NCI-H460 (cell line): ENCODE results near the gene BBIP1. TPM values are rescaled to one million over a fixed set of nuclear protein-coding genes. Genes with fewer than 3 reads are reported as not detected.
"Not testable (repeated sequence)": the region's sequence is repeated elsewhere in the genome, so short reads cannot be mapped to it uniquely, and the experiment has no call there.

Experiments used
- DNase-seq: peaks from one replicate; pipeline ENCODE4 v3.0.0-alpha.2; 2016; ENCODE audit warnings: low read depth; ENCODE audit errors: extremely low read depth
- total RNA-seq: library from RNA; depleted of rRNA; stranded (reverse); fragments of >200 nt; shearing (Covaris generic); gene quantifications from 2 replicates; pipeline ENCODE4 v1.2.3, GENCODE V29; 2014

The BBIP1 gene
- total RNA-seq, 1 experiment from 2014 or later = 95.8 TPM

- DNase-seq = no peak
Measured at GRCh38 chr10:110923856-110924493, 5.0 kb upstream of the BBIP1 start.

GRCh38 chr10:110919971-110920881 is 1.2 kb upstream of the BBIP1 start:
- peak; percentile 34 for DNase-seq

DNA sequence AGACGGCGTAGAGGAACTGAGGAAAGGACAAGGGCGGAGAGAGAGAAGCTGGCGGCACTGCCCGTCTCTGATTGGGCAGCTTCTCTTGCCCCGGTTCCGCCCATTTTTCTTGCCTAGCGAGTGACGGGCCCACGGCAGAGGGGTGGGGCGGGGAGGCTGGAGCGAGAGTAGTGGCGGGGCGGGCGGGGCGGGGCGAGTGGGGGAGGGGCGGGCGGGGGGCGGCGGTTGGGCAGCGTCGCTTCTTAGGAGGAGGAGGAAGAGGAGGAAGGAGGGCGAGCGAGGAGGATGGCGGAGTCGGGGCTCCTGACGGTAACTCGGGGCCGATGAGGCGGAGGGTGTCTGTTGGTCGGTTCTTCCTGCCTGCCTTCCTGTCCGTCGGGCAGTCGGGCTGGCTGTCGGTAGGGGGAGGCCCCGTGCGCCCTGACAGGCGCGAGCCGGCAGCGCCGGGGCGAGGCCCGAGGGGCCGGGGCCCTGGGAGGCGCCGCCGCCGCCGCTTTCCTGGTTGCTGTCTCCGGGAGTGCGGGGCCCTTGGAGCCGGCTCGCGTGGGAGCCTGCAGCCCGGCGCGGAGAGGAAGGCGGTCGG is 460 bp upstream of the BBIP1 start, which contains the start of gene SHOC2:
Gene SHOC2, plus strand, starts transcription at position 256 of the 583 bp plus-strand sequence. CDS start 44,755 bp downstream, outside the sequence.
- DNase-seq = no peak

DNA sequence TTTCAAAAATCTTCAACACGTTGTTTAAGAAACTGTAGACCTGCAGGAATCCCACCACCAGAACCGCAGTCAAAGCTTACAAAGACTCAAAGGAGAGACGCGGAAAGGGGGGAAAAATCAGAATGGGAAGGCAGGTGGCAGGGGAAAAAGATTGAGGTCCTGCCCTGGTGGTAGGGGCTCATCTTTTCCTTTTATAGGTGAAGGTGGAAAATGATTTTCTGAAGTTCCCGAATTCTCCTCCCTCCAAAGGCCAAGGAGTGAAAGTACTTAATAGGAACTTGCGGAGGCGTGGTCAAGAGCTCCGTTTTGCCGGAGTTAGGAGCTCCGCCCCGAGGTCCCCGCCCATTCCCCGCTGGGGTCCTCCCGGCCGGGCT is 724 bp downstream of the BBIP1 start:
- DNase-seq = peak; percentile 95

GRCh38 chr10:110916554-110917346 is 2.2 kb downstream of the BBIP1 start:
- peak; percentile 82 for DNase-seq

DNA sequence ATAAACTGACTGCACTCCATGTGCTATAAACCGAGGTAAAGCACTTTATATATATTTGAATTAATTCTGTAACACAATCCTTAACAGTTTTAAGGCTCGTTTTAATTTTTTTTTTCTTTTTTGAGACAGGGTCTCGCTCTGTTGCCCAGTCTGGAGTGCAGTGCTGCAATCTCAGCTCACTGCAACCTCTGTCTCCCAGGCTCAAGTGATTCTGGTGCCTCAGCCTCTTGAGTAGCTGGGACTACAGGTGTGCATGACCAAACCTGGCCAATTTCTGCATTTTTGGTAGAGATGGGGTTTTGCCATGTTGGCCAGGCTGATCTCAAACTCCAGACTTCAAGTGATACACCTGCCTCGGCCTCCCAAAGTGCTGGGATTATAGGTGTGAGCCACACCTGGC is 3.4 kb downstream of the BBIP1 start:
- DNase-seq = not testable (repeated sequence)

DNA sequence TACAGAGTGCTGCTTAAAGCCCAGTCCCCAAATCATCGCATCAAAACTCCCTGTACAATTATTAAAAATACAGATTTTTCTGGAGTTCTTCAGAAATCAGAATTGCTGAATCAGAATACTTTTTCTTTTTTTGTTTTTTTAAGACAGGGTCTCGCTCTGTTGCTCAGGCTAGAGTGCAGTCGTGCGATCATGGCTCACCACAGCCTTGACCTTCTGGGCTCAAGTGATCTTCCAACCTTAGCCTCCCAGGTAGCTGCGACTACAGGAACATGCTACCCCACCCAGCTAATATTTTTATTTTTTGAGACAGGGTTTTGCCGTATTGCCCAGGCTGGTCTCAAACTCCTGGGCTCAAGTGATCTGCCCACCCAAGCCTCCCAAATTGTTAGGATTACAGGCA is 3.9 kb downstream of the BBIP1 start:
- no peak for DNase-seq

DNA sequence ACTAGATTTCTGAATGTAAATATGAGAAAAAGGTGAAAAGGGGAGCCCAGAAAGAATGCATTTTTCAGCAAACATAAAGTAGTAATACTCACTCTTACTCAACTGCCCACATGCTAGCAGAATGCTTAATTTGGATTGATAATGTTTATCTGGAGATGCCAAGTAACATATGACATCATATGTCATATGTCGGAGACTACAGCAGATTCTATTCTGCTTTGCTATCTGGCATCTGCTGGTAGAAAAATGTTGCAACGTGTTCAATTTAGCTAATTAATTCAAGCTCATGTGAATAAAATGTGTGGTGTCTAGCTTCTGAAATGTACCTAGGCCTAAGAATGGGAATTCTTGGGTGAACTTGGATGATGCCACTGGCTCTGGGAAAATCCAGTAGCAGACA is 4.5 kb downstream of the BBIP1 start:
- no peak for DNase-seq

DNA sequence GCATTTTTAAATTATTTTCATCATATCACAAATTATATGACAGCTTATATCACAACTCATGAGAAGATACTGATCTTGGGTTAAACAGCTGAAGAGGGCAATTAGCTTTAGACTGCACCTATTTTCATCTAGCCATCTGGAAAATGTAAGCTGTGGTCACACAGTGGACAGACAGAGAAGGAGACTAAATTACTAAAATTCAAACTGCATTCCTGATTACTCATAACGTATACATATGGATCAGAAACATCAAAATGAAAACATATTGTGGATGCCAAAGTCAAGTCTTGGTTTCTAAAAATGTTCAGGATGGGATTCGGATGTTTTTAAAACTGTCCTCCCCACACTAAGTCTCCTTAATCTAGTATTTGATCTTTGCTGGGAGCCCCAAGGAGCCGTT is 6.6 kb downstream of the BBIP1 start:
- DNase-seq = no peak

- no peak for DNase-seq
Measured at GRCh38 chr10:110910138-110910537, 8.8 kb downstream of the BBIP1 start.

DNA sequence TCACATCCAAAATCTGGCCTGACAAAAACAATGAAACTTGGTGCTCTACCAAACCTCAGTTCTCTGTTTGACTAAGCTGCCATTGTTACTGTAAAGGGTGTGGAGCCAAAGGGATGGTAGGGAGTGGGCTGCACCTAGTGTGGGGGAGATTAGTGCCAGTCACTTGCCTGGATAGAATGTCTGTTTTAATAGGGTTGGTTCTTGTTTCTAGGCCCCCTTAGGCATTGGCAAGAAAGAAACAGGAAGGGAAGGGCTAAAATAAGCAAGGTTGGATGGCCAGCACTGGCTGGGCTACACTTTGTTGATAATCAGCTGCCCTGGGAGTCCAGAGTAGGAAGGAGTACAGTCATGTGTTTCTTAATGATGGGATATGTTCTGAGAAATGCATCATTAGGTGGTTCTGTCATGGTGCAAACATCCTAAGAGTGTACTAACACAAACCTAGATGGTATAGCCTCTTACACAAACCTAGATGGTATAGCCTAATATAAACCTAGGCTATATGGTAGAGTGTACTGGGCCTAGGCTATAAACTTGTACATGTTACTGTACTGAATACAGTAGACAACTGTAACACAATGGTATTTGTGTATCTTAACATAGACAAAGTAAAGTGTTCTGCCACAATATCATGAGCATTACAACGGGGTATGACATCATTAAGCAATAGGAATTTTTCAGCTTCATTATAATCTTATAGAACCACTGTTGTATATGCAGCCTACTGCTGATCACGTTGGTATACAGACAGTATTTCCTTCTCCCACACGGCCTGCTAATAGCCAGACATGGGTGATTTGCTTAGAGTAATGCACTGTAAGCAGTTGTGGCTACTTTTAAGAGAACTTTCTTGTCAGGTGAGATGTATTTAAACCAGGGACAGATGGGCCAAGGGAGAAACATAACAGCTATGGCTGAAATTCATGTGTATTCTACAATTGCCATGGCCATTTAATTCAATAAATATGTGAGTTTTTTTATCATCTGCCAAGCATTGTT is 15.4 kb downstream of the BBIP1 start:
- no peak for DNase-seq

GRCh38 chr10:110901954-110902819 is 16.8 kb downstream of the BBIP1 start:
- DNase-seq = peak; percentile 50

DNA sequence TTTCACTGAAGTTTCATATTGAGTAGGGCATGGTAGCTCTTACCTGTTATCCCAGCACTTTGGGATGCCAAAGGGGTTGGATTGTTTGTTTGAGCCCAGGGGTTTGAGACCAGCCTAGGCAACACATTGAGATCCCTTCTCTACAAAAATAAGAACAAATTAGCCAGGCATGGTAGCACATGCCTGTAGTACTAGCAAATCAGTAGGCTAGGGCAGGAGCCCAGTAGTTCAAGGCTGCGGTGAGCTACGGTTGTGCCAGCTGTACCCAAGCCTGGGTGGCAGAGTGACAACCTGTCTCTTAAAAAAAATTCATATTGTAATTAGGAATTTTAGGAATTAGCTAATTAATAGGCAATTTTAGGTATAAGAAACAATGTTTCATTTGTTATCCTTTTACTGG is 18.0 kb downstream of the BBIP1 start:
- no peak for DNase-seq

GRCh38 chr10:110898391-110898790 is 20.6 kb downstream of the BBIP1 start:
- no peak for DNase-seq

GRCh38 chr10:110897184-110897583 is 21.8 kb downstream of the BBIP1 start:
- no peak for DNase-seq

GRCh38 chr10:110893559-110894179 is 25.3 kb downstream of the BBIP1 start:
- DNase-seq = peak; percentile 56

GRCh38 chr10:110892602-110893288 is 26.2 kb downstream of the BBIP1 start:
- no peak for DNase-seq

- DNase-seq = no peak
Measured at GRCh38 chr10:110887560-110887959, 31.4 kb downstream of the BBIP1 start.
